PFSK-1 (cell line): ENCODE results near the gene CHMP6.

Experiments used
- FOXP2 ChIP-seq: optimal IDR thresholded peaks from 2 replicates; pipeline ENCODE3; 2011; ENCODE audit warnings: borderline replicate concordance, control low read depth, inconsistent platforms; ENCODE audit not compliant: insufficient read depth; ENCODE audit errors: extremely low read length, extremely low read depth
- POLR2AphosphoS5 ChIP-seq: IDR thresholded peaks from 2 replicates; pipeline ENCODE4 v1.6.1; 2012; ENCODE audit warnings: low read depth, mild to moderate bottlenecking, control low read depth, low read length, moderate library complexity
- REST ChIP-seq, 2 experiments: IDR thresholded peaks; 2 replicates each; pipeline versions ENCODE4 v1.6.1 to v1.8.0; 2011 to 2012; ENCODE audit warnings: low read depth in 2 of 2, low read length in 2 of 2, control low read depth in 1 of 2, inconsistent platforms in 1 of 2, mild to moderate bottlenecking in 1 of 2, moderate library complexity in 1 of 2; ENCODE audit not compliant: insufficient read depth in 1 of 2
- SIN3A ChIP-seq: IDR thresholded peaks from 2 replicates; pipeline ENCODE4 v1.6.1; 2012; ENCODE audit warnings: mild to moderate bottlenecking, low read length, moderate library complexity, borderline replicate concordance; ENCODE audit not compliant: insufficient read depth
- TAF1 ChIP-seq: IDR thresholded peaks from 2 replicates; pipeline ENCODE4 v1.6.1; 2012; ENCODE audit warnings: low read length, control low read depth, borderline replicate concordance; ENCODE audit not compliant: insufficient read depth

The CHMP6 gene

GRCh38 chr17:81040791-81041337 lies 49.2 kb downstream of the CHMP6 start:
- no peak for TF ChIP-seq TAF1
- no peak for TF ChIP-seq FOXP2
- no peak for TF ChIP-seq REST (IDR thresholded peaks at IDR 0.05; ENCODE audit: insufficient read depth in 1 of 2, low read depth in 2 of 2, low read length in 2 of 2)
- TF ChIP-seq POLR2AphosphoS5 = no peak
- TF ChIP-seq SIN3A = no peak

- no peak for TF ChIP-seq REST (IDR thresholded peaks at IDR 0.05; ENCODE audit: insufficient read depth in 1 of 2, low read depth in 2 of 2, low read length in 2 of 2)
- TF ChIP-seq SIN3A = no peak
- TF ChIP-seq TAF1 = no peak
- TF ChIP-seq FOXP2 = no peak
- no peak for TF ChIP-seq POLR2AphosphoS5
Measured at GRCh38 chr17:81042606-81043005, 51.0 kb downstream of the CHMP6 start.

DNA sequence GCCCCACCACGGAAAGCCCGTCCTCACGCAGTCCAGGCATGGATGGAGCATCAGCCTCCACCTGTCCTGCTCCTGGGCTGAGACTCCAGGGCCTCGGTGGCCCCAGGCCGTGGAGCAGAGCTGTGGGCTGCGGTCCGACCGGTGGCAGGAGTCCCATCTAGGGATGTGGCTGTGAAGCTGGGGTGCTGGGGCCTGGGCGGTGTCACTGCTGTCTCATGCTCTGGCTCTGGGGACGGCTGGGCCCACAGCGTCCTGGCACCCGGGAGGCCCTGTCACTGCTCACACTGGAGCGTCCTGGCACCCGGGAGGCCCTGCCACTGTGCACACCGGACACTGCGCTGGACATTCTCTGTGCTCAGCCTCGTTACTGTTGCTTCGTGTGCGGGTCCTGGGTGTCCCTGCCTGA lies 51.7 kb downstream of the CHMP6 start:
- no peak for TF ChIP-seq FOXP2
- no peak for TF ChIP-seq POLR2AphosphoS5
- TF ChIP-seq TAF1 = no peak
- TF ChIP-seq REST (IDR thresholded peaks at IDR 0.05; ENCODE audit: insufficient read depth in 1 of 2, low read depth in 2 of 2, low read length in 2 of 2) = no peak
- no peak for TF ChIP-seq SIN3A

- TF ChIP-seq TAF1 (0 out of 2 replicates have a peak, but pooled peaks have one; percentile 65), REST (IDR thresholded peaks at IDR 0.05; ENCODE audit: insufficient read depth in 1 of 2, low read depth in 2 of 2, low read length in 2 of 2) (0 out of 4 replicates have a peak, but pooled peaks of 1 of the 2 experiments have one; percentile 49), FOXP2 (no peak), POLR2AphosphoS5 (peak; percentile 58; the same call in 1 of the 2 replicates), SIN3A (peak; percentile 86; the same call in 1 of the 2 replicates)
Measured at GRCh38 chr17:81043725-81044427, 52.2 kb downstream of the CHMP6 start.
